GM20000 (cell line): ENCODE data around the gene TOP1.

Experiments
- DNase-seq: peaks from one replicate; pipeline ENCODE4 v3.0.0; 2012; ENCODE audit warnings: low spot score
- TF ChIP-seq, protein P1 (sequence below): IDR thresholded peaks from 2 replicates; pipeline ENCODE4 v1.5.1; 2012; ENCODE audit warnings: mild to moderate bottlenecking, control low read depth; ENCODE audit errors: extremely low read depth, missing control alignments

Gene TOP1

DNA sequence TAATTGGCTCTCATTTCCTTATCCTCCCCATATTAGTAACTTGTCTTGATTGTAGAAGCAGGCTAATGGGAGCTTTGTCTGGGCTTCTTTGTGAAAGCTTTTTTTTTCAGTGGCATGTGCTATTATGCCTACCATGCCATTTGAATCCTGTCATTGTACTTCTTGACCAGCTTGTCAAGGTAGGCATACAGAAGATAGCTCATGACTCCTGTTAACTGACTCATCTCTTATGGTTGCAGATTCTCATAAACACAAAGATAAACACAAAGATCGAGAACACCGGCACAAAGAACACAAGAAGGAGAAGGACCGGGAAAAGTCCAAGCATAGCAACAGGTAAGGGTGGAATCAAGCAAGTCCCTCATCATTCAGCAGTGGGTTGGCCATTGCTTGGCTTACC is 32.5 kb downstream of the TOP1 start:
- TF ChIP-seq, protein P1, sequence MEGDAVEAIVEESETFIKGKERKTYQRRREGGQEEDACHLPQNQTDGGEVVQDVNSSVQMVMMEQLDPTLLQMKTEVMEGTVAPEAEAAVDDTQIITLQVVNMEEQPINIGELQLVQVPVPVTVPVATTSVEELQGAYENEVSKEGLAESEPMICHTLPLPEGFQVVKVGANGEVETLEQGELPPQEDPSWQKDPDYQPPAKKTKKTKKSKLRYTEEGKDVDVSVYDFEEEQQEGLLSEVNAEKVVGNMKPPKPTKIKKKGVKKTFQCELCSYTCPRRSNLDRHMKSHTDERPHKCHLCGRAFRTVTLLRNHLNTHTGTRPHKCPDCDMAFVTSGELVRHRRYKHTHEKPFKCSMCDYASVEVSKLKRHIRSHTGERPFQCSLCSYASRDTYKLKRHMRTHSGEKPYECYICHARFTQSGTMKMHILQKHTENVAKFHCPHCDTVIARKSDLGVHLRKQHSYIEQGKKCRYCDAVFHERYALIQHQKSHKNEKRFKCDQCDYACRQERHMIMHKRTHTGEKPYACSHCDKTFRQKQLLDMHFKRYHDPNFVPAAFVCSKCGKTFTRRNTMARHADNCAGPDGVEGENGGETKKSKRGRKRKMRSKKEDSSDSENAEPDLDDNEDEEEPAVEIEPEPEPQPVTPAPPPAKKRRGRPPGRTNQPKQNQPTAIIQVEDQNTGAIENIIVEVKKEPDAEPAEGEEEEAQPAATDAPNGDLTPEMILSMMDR, result no peak
- DNase-seq, result no peak

DNA sequence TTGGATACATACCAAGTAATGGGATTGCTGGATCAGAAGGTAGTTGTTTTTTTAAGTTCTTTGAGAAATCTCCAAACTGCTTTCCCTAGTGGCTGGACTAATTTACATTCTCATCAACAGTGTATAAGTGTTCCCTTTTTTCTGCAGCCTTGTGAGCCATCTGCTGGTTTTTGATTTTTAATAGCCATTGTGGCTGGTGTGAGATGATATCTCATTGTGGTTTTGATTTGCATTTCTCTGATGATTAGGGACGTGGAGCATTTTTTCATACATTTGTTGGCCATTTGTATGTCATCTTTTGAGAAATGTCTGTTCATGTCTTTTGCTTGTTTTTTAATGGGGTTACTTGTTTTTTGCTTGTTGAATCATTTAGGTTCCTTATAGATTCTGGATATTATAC is 34.8 kb downstream of the TOP1 start:
- DNase-seq, result no peak
- TF ChIP-seq, protein P1, result no peak

DNA sequence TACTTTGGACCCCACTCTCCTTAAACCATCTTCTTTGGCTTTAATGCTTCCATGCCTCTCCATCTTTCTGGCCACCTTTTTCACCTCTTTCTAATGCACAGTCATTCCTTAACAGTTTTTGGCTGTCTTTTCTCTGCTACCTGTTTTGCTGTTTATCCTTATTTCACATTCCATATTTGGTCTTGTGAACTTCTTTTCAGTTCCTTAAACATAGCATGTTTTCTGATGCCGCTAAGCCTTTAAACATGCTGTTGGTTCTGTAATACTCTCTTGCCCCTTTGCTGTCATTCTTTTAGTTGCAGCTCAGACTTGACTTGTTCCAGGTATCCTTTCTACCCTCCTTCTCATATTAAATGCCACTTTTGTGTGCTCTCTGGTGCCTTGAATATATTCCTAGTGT is 35.8 kb downstream of the TOP1 start:
- TF ChIP-seq, protein P1, result no peak
- DNase-seq, result peak; percentile 35

DNA sequence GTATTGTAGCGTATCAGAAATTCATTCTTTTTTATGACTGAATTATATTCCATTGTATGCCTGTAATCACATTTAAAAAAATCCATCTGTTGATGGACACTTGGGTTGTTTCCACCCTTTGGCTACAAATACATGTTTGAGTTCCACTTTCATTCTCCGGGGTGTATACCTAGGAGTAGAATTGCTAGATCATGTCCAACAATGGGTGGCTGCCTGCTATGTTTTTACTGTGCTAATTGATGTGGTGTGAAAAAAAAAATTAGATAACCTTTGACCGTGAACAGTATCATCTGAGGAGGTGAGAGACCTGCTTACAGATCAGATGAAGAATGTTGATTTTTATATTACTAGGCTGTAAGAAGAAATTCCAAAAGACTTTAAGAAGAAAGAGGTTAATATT is 37.1 kb downstream of the TOP1 start:
- no peak for DNase-seq
- TF ChIP-seq, protein P1, result no peak

DNA sequence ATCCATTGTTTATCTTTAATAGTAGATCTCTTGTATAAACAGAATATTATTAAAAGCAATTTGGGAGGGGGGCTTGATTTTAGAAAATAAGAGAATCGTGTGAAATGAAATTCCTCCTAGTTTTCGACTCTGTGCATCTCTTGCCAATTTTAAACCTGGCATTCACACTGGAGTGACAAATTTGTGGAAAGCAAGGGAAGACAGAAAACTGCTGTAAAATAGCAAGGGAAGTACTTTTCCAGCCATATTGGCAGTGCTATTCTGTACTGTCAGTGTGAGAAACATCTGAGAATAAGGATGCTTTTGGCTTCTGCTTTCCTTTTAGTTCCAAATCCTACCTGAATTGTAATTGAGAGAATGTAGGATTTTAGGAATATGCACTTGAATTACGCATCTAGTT is 40.2 kb downstream of the TOP1 start:
- no peak for DNase-seq
- TF ChIP-seq, protein P1, result no peak

DNA sequence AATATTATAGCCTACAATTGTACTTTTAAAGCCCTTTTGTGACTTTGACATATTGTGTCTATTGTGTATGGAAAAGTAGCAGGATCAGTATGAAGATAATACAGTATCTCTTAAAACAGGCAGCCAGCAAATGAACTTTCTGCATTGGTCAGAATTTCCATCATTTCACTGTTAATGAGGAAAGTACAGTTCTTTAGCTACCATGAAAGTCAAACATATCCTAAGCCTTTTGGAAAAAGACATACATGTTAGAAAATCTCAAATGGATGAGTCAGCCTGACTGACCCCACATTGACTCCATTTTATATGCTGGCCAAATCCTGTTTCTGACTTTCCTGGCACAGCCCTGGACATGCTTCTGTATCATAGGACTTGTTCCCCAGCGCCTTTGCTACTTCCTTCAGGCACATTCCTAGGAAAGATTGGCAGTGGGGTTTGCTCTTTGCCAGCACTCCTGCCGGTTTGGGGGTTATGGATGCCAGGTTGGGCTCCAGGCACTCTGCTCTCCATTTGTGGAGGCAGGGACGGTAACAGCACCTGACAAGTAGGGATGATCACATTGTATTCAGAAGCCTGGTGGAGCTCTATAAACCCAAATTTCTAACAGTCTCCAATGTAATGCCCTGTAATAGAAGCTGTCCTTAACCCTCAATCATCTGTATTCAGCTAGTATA is 43.7 kb downstream of the TOP1 start:
- TF ChIP-seq, protein P1, result no peak
- DNase-seq, result no peak

DNA sequence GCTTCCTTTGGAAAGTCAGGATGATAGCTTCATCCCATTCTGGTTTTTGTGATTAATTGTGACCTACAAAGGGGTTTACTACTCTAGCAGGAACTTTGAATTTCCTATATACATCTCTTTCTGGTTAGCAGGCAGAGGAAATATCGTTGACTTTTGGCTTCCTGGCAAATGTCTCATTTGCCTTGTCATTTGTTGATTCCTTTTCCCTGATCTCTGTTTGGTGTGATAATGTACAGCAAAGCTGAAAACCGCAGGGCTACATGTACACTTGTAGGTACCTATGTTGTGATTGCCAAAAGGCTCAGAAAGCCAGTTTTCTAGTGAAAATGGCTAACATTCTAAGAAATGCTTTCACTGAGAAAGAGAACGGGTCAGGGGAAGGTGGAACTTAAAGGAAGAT is 44.3 kb downstream of the TOP1 start:
- TF ChIP-seq, protein P1, result no peak
- no peak for DNase-seq
